ENCODE data around the gene DDB1. TPM values are rescaled to one million over a fixed set of nuclear protein-coding genes. Genes with fewer than 3 reads are reported as not detected.

The DDB1 gene
- total RNA-seq, 1 donor from 2014 or later = 419 TPM

DNA sequence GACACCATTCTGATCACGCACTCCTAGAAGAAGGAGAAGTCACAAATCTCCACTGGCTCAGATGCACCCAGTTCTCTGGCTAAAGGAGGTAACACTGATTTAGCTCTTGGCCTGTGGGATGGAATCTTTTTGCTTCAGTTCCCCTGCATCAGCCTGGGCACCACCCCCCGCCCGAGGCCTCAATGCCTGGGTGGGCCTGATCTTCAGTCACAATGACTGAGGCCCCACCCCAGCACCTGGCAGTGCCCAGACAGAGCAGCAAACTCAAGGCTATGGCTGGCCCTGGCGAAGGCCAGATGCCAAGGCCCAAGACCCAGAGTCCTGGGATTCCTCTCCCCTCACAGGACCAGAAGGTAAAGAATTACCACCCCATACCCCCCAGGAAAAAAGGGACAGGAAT lies 23.8 kb upstream of the DDB1 start:
- DNase-seq (ENCODE audit: low read depth, low spot score) = no peak

DNA sequence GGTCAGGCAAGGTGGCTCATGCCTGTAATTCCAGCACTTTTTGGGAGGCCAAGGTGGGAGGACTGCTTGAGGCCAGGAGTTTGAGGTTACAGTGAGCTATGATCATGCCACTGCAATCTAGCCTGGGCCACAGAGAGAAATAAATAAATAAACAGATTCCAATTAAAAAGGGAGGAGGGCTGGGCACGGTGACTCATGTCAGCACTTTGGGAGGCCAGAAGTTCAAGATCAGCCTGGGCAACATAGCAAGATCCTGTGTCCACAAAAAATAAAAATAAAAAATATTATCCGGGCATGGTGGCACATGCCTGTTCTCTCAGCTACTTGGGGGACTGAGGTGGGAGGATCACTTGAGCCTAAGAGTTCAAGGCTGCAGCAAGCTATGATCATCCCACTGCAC lies 21.3 kb upstream of the DDB1 start:
- no peak for DNase-seq (ENCODE audit: low read depth, low spot score)

DNA sequence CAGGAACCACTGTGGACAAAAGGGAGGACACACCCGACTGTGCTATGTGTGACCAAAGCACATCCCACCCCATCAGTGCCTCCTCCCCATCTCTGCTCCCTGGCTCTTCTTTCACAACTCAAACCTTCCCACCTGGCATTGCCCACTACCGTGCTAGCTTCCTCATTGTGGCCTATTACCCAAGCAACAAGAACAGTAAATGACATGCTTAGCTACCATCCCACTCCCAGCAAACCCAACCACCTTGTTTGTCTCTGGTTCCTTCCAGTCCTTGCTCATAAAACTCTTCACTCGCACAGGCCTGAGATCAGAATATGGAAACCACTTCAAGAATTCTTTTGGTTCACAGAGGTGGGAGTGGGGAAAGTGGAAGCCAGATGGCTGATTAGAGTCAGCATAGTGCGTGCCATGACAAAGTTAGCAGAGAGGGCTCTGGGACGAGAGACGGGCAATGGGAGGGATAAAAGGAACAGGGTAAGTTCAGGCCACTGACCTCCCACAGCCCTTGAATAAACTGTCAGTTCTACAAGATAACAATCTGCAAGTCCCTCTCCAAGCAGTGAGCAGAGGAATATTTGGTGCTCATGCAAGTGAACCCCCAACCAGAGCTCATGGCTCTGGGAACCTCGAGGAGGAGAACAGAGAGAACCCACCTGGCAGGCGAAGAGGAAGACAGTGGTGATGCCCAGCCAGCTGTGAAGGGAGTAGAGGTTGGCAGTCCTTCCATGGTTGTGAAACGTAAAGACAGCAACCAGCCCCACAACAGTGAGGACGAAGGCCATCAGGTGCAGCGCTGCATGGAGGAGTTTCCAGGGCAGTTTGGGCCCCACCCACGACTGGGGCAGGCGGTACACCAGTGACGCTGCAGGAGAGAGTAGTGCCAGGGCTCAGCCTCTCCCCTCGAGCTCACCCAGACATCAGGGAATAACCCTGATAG lies 20.5 kb upstream of the DDB1 start:
- no peak for DNase-seq (ENCODE audit: low read depth, low spot score)

DNA sequence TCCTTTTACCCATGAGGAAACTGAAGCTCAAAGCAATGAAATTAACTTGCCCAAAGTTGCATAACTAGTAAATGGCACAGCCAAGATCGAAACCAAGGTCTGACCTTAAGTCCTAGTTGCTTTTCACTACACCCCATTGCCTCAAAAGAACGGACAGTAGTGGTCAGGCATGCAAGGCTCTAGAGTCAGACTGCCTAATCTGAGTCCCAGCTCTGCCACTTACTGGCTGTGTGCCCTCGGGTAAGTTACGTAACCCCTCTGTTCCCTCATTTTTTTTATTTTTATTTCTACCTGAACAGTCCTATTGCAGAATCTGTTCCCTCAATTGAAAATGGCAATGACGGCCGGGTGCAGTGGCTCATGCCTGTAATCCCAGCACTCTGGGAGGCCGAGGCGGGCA lies 19.1 kb upstream of the DDB1 start:
- no peak for DNase-seq (ENCODE audit: low read depth, low spot score)

DNA sequence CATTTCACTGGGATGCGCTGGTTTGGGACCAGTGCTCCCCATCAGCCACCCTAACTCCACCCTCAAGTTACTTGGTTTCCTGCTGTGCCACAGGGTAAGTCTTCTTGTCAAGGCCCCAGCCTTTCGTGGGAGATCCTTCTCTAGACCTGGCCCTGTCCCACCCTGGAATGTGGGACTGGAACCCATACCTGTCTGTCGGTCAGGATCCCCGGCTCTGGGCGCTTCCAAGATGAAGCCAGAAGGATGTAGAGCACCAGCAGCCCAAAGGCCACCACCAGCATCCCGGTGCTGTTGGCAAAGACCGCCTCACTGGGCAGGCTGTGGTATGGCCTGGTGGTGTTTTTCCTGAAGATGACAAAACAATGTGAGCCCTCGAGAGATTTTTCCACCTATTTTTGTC lies 17.9 kb upstream of the DDB1 start:
- no peak for DNase-seq (ENCODE audit: low read depth, low spot score)

DNA sequence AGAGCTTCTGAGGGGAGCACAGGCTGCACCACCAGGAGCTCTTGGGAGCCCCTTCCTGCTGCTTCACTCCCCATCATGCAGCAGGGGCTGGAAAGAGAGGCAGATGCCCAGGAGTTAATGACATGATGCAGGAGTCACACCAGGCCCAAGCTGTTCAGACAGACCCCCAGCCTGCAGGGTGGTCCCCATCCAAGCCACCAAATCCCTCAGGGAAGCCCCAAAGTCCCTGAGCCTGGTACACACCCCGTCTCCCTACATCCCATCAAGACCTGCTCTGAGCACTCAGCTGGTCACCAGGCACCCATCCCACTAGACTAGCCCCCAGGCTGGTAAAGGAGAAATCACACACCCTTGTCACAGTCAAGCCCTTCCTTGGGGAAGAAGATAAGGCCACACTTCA lies 17.4 kb upstream of the DDB1 start:
- DNase-seq (ENCODE audit: low read depth, low spot score) = no peak

- no peak for DNase-seq (ENCODE audit: low read depth, low spot score)
Measured at GRCh38 chr11:61349916-61350315, 17.0 kb upstream of the DDB1 start.

DNA sequence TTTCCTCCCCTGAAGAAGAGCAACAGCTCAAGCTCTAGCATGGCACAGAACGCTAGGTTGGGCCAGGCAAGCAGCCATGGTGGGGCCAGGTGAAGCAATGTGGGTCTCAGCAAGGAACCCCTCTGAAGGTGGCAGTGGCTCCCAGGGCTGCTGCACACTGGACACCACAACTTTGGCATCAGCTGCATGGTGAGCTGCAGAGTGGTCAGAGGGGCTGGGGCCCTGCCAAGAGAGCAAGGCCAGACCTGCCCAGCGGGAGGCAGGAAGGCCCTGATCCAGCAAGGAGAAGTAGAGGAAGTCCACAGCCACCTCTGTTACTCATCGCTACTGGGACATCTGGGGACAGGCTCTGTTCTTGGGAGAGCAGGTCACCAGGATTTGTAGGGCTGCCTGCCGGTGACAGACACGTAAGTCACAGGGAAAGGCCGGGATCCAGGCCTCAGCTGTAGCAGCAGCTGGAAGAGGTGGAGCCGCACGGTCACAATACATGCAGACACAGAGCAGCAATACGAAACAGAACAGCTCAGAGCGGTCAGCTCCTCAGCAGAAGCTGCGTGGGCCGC lies 16.4 kb upstream of the DDB1 start:
- no peak for DNase-seq (ENCODE audit: low read depth, low spot score)

DNA sequence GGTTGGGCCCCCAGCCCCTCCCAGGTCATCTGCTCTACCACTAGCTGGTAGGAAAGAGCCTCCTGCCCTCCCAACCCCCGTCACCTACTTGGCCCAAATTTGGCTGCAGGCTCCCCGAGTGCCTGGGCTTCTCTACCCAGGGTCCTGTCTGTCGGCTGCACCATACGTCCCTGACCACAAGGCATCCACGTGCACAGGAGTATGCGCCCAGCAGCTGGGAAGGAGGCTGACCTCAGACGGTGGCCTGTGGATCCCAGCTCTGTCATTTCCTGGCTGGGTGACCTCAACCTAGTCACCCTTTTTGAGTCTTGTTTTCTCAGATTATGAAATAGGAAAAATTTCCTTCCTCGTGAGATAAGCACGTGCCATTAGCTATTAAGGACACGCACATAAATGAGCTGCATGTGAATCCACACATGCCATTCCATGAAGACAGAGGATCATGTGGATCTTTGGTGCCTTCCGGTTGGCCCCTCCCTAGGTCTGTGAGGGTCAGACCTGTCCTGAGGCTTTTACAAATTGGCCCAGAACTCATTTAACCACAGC lies 15.1 kb upstream of the DDB1 start:
- DNase-seq (ENCODE audit: low read depth, low spot score) = peak; percentile 77

DNA sequence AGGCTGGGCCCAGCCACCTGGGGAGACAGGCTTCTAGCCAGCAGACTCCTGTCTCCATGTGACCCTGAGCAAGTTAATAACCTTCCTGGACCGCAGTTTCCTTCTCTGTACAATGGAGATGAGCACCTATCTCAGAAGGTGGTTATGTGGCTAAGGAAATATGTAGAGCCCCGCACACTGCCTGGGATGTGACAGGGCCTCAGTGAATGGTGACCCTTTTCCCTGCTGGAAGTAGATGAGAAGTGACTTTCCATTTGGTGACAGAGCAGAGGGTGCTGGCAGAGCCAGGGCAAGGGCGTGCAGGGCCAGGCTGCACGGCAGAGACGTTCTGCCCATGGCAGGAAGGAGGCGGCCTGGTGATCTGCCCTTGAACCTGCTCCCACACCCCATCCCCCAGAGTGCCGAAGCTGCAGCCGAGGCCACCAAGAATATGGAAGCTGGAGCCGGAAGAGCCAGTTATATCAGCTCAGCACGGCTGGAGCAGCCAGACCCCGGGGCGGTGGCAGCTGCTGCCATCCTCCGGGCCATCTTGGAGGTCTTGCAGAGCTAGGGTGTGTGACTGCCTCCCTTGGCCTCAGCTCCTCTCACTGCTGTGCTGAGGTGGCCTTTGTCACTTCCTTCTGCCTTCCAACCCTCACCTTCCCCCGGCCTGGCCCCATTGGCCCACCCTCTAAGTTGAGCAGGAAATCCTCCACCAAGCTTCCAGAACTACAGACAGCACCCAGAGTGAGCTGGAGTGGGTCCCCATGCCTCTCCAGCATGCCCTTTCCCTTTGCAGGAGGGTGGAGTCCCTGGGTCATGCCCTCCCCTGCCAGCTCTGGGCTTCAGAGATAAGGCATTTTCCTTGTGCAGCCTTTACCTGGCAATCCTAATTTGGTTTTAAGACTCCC lies 13.3 kb upstream of the DDB1 start:
- no peak for DNase-seq (ENCODE audit: low read depth, low spot score)

DNA sequence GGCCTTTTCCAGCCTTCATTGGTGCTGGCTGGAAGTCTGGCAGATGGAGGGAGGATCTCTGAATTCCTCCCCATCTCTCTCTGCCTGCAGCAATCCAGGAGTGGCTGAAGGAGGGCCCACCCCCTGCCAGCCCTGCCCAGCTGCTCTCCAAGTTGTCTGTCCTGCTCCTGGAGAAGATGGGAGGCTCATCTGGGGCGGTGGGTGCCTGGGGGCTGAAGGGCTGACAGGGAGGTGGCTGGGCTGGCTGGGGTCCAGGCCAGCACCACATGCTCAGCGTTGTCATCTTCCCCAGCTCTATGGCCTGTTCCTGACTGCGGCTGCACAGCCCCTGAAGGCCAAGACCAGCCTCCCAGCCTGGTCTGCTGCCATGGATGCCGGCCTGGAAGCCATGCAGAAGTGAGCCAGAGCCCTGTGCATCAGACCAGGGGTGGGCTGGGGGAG lies 12.3 kb upstream of the DDB1 start:
- no peak for DNase-seq (ENCODE audit: low read depth, low spot score)

DNA sequence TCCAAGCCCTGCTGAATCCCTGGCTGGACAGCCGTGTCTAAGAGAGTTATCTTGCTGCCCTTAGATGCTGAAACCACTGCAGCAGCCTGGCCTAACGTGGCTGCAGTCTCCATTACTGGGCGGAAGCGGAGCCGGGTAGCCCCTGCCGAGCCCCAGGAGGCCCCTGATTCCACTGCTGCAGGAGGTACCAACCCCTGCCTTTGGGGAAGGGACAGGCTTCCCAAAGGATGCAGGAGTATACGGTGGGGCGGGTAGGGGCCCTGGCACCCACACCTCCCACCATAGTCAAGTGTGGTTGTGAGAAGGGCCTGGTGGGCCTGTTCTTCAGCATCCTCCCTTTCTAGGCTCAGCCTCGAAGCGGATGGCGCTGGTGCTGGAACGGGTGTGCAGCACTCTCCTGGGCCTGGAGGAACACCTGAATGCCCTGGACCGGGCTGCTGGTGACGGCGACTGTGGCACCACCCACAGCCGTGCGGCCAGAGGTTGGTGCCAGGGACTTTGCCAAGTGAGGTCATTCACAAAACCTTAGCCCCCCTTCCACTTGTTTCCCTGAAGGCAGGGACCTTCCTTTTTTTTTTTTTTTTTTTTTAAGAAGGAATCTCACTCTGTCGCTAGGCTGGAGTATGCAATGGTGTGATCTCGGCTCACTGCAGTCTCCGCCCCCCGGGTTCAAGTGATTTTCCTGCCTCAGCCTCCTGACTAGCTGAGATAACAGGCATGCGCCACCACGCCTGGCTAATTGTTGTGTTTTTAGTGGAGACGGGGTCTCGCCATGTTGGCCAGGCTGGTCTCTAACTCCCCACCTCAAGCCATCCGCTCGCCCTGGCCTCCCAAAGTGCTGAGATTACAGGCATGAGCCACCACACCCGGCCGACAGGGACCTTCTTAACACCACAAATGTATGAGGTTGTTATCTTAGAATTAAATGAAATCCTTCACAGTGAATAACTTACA lies 11.2 kb upstream of the DDB1 start:
- DNase-seq (ENCODE audit: low read depth, low spot score) = no peak

- DNase-seq (ENCODE audit: low read depth, low spot score) = no peak
Measured at GRCh38 chr11:61342207-61342803, 9.4 kb upstream of the DDB1 start.

DNA sequence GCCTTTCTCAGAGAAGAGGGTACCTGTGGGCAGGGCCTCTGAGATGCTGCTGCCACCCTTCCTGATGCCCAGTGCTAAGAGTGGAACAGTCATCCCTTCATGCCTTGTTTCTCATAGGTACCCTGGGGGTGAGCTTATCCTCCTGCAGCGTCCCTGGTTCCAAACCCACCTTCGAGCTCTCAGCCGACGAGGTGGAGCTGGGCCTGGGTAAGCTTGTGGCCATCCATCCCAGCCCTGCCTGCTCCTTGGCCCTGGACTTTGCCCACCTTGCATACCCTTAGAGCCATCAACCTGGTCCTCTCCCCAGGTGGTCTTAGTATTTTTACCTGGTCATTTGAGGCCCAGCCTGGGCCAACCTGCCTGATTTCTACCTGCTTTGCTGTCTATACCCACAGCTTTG lies 8.8 kb upstream of the DDB1 start:
- DNase-seq (ENCODE audit: low read depth, low spot score) = no peak

DNA sequence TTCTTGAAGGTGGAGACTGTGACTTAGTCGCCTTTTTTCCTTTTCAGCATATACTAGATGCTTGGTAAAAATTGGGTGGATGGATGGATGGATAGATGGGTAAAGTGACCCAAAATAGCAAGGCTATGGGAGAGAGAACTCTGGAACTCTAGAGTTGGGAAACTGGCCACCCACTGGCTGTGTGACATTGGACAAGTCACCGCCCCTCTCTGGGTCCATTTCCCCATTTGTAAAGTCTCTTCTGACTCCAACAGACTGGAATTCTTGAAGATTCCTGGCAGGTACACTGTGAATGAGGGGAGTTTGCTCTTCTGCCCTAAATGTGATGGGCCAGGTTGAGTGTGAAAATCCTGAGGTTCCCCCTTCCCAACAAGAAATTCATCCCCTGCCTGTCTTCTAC lies 8.1 kb upstream of the DDB1 start:
- no peak for DNase-seq (ENCODE audit: low read depth, low spot score)

DNA sequence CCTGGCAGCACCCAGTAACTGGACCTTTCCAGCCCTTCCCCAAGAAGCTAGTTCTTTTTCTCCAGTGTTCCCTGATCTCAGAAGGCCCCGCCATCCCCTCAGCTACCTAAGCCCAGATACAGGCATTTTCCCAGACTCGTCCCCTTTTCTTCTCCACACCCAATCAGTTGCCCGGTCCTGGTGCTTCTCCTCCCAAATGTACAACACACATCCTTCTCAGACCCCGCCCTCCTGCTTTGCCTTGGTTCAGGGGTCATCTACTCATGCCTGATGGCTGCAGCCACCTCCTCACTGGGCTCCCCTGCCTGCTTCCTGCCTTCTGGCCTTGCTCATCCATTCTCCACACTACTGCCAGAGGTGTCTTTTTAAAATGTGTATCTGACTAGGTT lies 6.6 kb upstream of the DDB1 start:
- DNase-seq (ENCODE audit: low read depth, low spot score) = no peak

GRCh38 chr11:61338783-61339489 lies 6.0 kb upstream of the DDB1 start:
- DNase-seq (ENCODE audit: low read depth, low spot score) = no peak

- no peak for DNase-seq (ENCODE audit: low read depth, low spot score)
Measured at GRCh38 chr11:61337706-61338470, 5.0 kb upstream of the DDB1 start.

Data from pulmonary artery endothelial cell (primary cell).